Astrocyte of the cerebellum (primary cell): Measurements from ENCODE around the gene WNK2.

Experiments used
- DNase-seq: peaks from one replicate; pipeline ENCODE4 v3.0.0-alpha.2; 2011; ENCODE audit warnings: low read depth
- H3K4me3 ChIP-seq: 2 replicates; pipeline ENCODE4 v1.5.1; 2011; ENCODE audit warnings: mild to moderate bottlenecking, low read depth, low read length, moderate library complexity
- in situ Hi-C: cut with HindIII; loops from 2 replicates; pipeline ENCODE4 v1.10.0; 2017; ENCODE audit warnings: low sequenced_read_pairs
- TF ChIP-seq, protein P1 (sequence below): IDR thresholded peaks from 2 replicates; pipeline ENCODE4 v1.5.1; 2012; ENCODE audit warnings: low read length, low read depth, moderate library complexity, mild to moderate bottlenecking; ENCODE audit errors: missing control alignments

WNK2 gene

DNA sequence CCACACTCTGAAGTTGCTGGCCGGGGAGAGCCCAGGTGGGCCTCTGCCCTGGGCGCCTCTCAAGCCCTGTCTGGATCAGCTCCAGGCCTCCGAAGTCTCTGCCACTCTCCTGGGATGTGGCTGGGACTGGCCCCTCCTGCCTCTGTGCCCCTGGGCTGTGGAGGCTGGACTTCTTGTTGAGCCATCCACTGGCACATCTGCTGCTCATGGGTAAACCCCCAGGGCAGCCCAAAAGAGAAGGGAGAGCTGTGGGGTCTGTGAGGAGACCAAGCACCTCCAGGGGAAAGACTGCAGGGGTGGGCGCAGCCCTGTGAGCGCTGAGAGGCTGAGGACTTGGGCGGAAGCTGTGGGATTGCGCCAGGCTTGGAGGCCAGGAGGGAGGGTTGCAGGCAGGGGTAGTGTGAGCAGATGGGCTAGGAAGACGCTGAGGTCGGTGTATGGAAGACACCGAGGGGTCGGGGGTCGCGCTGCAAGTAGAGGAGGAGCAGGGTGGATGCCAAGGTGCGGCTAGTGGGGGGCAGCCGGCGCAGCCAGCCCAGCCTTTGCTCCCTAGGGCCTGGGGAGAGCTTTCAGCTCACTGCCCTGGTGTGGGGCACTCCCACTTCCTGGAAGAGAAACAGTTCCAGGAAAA is 118.1 kb downstream of the WNK2 start:
- TF ChIP-seq, protein P1, sequence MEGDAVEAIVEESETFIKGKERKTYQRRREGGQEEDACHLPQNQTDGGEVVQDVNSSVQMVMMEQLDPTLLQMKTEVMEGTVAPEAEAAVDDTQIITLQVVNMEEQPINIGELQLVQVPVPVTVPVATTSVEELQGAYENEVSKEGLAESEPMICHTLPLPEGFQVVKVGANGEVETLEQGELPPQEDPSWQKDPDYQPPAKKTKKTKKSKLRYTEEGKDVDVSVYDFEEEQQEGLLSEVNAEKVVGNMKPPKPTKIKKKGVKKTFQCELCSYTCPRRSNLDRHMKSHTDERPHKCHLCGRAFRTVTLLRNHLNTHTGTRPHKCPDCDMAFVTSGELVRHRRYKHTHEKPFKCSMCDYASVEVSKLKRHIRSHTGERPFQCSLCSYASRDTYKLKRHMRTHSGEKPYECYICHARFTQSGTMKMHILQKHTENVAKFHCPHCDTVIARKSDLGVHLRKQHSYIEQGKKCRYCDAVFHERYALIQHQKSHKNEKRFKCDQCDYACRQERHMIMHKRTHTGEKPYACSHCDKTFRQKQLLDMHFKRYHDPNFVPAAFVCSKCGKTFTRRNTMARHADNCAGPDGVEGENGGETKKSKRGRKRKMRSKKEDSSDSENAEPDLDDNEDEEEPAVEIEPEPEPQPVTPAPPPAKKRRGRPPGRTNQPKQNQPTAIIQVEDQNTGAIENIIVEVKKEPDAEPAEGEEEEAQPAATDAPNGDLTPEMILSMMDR, result no peak
- in situ Hi-C loops, result no loop called here
- H3K4me3 ChIP-seq, result no peak overlapping the region
- DNase-seq, result no peak

DNA sequence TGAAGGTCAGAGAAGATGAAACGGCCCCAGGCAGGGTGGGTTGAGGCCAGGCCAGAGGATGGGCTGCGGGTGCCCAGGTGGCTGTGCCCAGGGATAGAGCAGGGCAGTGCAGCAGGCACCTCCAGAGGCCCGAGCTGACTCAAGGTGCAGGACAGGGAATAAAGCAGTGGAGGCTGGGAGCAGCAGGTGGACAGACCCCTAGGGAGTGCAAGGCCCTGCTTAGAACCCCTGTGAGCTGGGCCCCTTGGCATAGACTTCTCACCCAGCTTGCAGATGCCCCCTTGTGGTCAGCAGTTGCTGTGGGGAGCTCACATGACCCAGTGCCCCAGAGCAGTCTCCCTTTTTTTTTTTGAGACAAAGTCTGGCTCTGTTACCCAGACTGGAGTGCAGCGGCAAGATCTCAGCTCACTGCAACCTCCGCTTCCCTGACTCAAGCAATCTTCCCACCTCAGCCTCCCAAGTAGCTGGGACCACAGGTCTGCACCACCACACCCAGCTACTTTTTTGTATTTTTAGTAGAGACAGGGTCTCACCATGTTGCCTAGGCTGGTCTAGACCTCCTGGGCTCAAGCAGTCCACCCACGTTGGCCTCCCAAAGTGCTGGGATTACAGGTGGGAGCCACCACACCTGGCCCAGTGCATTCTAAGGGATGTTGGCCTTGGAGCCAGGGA is 118.8 kb downstream of the WNK2 start:
- peak; percentile 12 for DNase-seq
- in situ Hi-C loops, result no loop called here
- H3K4me3 ChIP-seq, result no peak overlapping the region
- TF ChIP-seq, protein P1, result peak; percentile 52

DNA sequence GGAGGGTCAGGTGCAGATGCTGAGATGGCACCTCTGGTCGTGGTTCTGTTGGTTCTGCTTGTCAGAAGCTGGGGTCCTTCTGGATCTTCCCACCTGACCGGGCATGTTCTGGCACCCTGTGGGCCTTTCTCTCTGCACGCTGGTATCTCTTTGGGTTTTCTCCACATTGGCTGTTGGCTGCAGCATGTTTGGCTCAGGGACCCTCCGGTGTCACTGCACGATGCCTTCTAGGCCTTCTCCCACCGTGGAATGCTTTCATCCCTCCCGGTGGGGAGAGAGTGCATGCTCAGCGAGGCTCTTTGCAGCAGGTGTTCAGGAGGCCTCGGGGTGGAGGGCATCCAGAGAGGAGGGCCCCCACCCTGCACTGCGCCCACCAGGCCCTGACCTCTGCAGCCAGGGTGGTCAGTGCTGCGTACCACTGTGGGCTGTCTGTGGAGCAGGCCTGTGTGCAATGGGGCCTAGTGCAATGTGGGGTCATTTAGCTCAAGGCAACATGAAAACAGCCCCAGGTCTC is 119.4 kb downstream of the WNK2 start:
- in situ Hi-C loops, result no loop called here
- no peak for DNase-seq
- H3K4me3 ChIP-seq, result no peak overlapping the region
- TF ChIP-seq, protein P1, result no peak

DNA sequence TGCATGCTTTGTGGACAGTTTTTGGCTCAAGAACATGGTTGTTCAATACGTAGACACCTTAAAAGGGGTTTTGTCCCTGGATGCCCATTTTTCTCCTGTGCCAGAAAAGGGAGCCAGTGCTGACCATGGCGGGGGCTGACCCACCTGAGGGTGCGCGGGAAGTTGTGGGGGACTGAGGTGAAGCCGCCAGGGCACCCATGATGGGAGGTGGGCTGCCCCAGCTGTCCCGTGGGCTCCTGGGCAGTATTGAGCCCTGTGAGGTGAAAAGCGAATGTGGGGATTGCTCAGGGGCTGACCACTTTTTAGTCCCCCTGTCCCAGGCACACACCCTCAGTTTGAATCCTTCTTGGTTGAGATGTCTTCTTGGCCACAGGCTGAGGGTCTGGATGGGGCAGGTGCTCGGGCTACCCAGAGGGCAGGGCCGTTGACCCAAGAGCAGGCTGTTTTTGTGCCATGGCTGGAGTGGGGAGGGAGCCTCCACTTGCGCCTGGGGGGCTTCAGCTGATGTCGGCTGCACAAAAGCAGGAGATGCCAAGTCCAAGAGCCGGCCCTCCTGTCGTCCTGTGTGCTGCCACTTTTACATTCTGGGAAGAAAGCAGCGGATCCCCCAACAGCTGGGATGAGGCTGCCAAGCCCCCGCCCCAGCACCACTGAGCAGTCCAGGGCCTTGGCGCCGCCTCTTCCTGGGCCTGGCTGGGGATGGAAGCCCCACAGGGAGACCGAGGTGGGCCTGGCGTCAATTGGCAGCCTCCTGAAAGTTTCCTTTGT is 120.1 kb downstream of the WNK2 start:
- no peak overlapping the region for H3K4me3 ChIP-seq
- DNase-seq, result no peak
- TF ChIP-seq, protein P1, result no peak
- in situ Hi-C loops, result no loop called here

DNA sequence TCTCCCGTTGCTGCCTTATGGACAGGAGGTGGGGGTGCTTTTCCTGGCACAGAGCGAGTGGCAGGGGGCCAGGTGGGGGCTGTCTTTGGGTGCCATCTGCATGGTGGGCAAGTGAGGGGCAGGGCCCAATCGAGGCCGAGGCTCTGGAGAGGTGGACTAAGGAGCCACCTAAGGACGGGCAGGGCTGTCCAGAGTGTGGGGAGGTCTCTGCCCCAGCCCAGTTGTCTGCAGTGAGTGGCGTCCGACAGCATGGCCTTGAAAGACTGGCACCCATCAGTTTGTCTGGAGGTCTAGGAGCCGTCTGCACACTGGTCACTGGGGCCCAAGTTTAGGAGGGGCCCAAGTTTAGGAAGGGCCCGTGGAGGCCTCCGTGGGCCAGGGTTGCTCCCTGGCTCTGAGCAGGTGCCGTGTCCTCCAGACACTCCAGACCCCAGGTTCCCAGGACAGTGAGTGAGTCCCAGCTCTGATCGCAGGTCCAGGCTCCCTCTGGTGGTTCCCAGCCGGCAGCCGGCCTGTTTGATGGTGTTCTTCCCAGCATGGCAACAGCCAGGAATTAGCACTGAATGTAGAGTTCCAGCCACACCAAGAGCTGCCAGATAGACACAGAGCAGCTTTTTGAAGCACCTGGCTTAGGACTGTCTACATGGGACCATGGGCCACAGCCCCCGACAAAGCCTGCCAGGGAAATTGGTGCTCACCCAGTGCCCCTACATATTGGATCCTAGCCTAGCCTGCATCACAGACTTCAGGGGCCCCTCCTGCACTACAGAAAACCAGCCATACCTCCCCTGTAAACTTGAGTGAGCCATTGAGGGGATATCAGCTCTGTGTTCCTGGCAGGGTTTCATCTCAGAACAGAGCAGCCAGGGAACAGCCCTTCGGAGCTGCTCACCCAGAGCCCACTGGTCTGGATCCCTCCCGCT is 120.9 kb downstream of the WNK2 start:
- no peak overlapping the region for H3K4me3 ChIP-seq
- DNase-seq, result peak; percentile 38
- in situ Hi-C loops, result no loop called here
- TF ChIP-seq, protein P1, result peak; percentile 87
